Measurements from ENCODE around the gene CAB39L. TPM values are rescaled to one million over a fixed set of nuclear protein-coding genes. Genes with fewer than 3 reads are reported as not detected.

Gene CAB39L
- total and polyA plus RNA-seq, 9 of the 15 experiments (the other 6 are each of a cell fraction or from before 2014, with no cell fraction given) = 1.1 to 4.2 (median 2.6) TPM

DNA sequence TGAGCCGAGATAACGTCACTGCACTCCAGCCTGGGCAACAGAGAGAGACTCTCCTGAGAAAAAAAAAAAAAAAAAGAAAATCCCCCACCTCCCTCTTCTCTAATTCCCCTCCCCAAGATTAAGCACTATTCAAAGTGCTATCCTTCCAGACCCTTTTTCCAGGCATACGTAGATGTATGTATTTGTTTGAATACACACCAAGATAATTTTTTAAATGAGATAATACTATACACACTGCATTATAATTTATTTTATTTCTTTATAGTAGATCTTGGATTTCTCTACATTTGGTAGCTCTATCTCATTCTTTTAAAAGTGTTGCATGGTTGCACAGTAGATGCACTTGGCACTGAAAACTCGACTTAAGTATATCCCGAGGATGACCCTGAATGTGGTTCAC, 32.5 kb downstream of the CAB39L start:
- CTCF ChIA-PET (ENCODE audit: low intra/inter-chr PET ratio) = no interaction called here
- 34% methylated on average over 3 of the region's 5 CpGs for WGBS (ENCODE audit: insufficient coverage, low coverage, missing lambda C conversion rate)
- no TSS peak for BruUV-seq (replicated peaks)
- DNase-seq (ENCODE audit: extremely low read depth in 1 of 4, low spot score in 3 of 4) (no peak), ATAC-seq (no peak), FAIRE-seq (no peak)
- Histone ChIP-seq H3K4me1 (replicated peaks in 1 of 2; ENCODE audit: control insufficient read depth in 2 of 2, insufficient read depth in 2 of 2, low read length in 2 of 2) (no peaks in the 10 kb centered on the region), H3K9me1 (ENCODE audit: control insufficient read depth, insufficient read depth, low read length) (no peaks in the 10 kb centered on the region), H3K9me3 (replicated peaks; ENCODE audit: control insufficient read depth, insufficient read depth, low read depth, low read length) (no peaks in the 10 kb centered on the region), H3K27ac (ENCODE audit: extremely low read depth, low read depth, low read length) (no peak overlapping the region), H3K36me3 (ENCODE audit: control insufficient read depth, insufficient read depth, low read length) (no peaks in the 10 kb centered on the region), H3K4me2 (ENCODE audit: insufficient read depth, low read length) (no peak overlapping the region), H4K20me1 (replicated peaks; ENCODE audit: control insufficient read depth, insufficient read depth, low read length) (no peaks in the 10 kb centered on the region), H3K79me2 (ENCODE audit: control insufficient read depth, insufficient read depth, low read length) (no peaks in the 10 kb centered on the region), H3K27me3 (ENCODE audit: control insufficient read depth in 2 of 2, insufficient read depth in 2 of 2, low read length in 2 of 2) (no peaks in the 10 kb centered on the region), H2AFZ (ENCODE audit: low read depth, low read length) (no peak overlapping the region), H3K4me3 (no peak overlapping the region), H3K9ac (ENCODE audit: insufficient read depth in 1 of 2, low read depth in 2 of 2, low read length in 2 of 2) (no peak overlapping the region)
- in situ Hi-C loops (cut with MboI) = no loop called here
- intact Hi-C loops (cut with micrococcal nuclease) = loop anchor here (10.0 kb wide), 1 partner anchor 67 kb away; no protein-coding TSS in a partner anchor
- POLR2A ChIA-PET = interaction anchor here (0.6 to 1.1 kb wide), 2 partner anchors 14 to 19 kb away, joined by 3 read pairs; no protein-coding TSS in a partner anchor
- TF ChIP-seq, protein P1, sequence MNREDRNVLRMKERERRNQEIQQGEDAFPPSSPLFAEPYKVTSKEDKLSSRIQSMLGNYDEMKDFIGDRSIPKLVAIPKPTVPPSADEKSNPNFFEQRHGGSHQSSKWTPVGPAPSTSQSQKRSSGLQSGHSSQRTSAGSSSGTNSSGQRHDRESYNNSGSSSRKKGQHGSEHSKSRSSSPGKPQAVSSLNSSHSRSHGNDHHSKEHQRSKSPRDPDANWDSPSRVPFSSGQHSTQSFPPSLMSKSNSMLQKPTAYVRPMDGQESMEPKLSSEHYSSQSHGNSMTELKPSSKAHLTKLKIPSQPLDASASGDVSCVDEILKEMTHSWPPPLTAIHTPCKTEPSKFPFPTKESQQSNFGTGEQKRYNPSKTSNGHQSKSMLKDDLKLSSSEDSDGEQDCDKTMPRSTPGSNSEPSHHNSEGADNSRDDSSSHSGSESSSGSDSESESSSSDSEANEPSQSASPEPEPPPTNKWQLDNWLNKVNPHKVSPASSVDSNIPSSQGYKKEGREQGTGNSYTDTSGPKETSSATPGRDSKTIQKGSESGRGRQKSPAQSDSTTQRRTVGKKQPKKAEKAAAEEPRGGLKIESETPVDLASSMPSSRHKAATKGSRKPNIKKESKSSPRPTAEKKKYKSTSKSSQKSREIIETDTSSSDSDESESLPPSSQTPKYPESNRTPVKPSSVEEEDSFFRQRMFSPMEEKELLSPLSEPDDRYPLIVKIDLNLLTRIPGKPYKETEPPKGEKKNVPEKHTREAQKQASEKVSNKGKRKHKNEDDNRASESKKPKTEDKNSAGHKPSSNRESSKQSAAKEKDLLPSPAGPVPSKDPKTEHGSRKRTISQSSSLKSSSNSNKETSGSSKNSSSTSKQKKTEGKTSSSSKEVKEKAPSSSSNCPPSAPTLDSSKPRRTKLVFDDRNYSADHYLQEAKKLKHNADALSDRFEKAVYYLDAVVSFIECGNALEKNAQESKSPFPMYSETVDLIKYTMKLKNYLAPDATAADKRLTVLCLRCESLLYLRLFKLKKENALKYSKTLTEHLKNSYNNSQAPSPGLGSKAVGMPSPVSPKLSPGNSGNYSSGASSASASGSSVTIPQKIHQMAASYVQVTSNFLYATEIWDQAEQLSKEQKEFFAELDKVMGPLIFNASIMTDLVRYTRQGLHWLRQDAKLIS (CRISPR knock-in tag; IDR thresholded peaks at IDR 0.05) = no peak
- TF ChIP-seq ZNF212 (CRISPR knock-in tag; IDR thresholded peaks at IDR 0.05) (no peak), ZBED1 (IDR thresholded peaks at IDR 0.05) (no peak), TRIM24 (IDR thresholded peaks at IDR 0.05) (no peak), SMC3 (conservative IDR thresholded peaks at IDR 0.05; ENCODE audit: insufficient read depth, low read depth, low read length) (no peak), TCFL5 (CRISPR knock-in tag; conservative IDR thresholded peaks at IDR 0.05) (no peak), RAD51 (IDR thresholded peaks at IDR 0.05; ENCODE audit: borderline replicate concordance, low read depth) (no peak), SREBF2 (CRISPR knock-in tag; IDR thresholded peaks at IDR 0.05) (no peak), BRCA1 (IDR thresholded peaks at IDR 0.05) (no peak), BRCA1 (CRISPR knock-in tag; IDR thresholded peaks at IDR 0.05) (no peak), CHD1 (IDR thresholded peaks at IDR 0.05; ENCODE audit: low read length) (no peak), RCOR1 (IDR thresholded peaks at IDR 0.05; ENCODE audit: borderline replicate concordance in 1 of 2, low read depth in 2 of 2, low read length in 2 of 2) (no peak), ZBTB7A (IDR thresholded peaks at IDR 0.05; ENCODE audit: borderline replicate concordance, control insufficient read depth, low read depth, low read length) (no peak), RB1 (IDR thresholded peaks at IDR 0.05; ENCODE audit: low read depth) (no peak), BMI1 (IDR thresholded peaks at IDR 0.05; ENCODE audit: low read length) (no peak), ASH1L (IDR thresholded peaks at IDR 0.05; ENCODE audit: borderline replicate concordance, low read depth, partially characterized antibody) (no peak), NR2C2 (CRISPR knock-in tag; IDR thresholded peaks at IDR 0.05) (no peak), NR2C2 (tag; IDR thresholded peaks at IDR 0.05) (no peak)
- TF ChIP-seq, protein P2, sequence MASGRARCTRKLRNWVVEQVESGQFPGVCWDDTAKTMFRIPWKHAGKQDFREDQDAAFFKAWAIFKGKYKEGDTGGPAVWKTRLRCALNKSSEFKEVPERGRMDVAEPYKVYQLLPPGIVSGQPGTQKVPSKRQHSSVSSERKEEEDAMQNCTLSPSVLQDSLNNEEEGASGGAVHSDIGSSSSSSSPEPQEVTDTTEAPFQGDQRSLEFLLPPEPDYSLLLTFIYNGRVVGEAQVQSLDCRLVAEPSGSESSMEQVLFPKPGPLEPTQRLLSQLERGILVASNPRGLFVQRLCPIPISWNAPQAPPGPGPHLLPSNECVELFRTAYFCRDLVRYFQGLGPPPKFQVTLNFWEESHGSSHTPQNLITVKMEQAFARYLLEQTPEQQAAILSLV (tag; IDR thresholded peaks at IDR 0.05) = no peak

Measured in K562 (cell line).